GM12865 (cell line): ENCODE results near the gene RNASE1.
"Not testable (repeated sequence)": the region's sequence is repeated elsewhere in the genome, so short reads cannot be mapped to it uniquely, and the experiment has no call there.

ENCODE experiments used
- DNase-seq: peaks from one replicate; pipeline ENCODE4 v3.0.0; 2010; ENCODE audit warnings: low read depth
- H3K4me3 ChIP-seq: 2 replicates; pipeline ENCODE4 v1.5.1; 2011; ENCODE audit warnings: mild to moderate bottlenecking, low read depth, low read length, control low read depth
- TF ChIP-seq, protein P1 (sequence below): IDR thresholded peaks from 2 replicates; pipeline ENCODE4 v1.5.1; 2011; ENCODE audit warnings: low read length, control low read depth, low read depth, inconsistent platforms; ENCODE audit not compliant: insufficient read depth; ENCODE audit errors: missing control alignments

RNASE1 gene

DNA sequence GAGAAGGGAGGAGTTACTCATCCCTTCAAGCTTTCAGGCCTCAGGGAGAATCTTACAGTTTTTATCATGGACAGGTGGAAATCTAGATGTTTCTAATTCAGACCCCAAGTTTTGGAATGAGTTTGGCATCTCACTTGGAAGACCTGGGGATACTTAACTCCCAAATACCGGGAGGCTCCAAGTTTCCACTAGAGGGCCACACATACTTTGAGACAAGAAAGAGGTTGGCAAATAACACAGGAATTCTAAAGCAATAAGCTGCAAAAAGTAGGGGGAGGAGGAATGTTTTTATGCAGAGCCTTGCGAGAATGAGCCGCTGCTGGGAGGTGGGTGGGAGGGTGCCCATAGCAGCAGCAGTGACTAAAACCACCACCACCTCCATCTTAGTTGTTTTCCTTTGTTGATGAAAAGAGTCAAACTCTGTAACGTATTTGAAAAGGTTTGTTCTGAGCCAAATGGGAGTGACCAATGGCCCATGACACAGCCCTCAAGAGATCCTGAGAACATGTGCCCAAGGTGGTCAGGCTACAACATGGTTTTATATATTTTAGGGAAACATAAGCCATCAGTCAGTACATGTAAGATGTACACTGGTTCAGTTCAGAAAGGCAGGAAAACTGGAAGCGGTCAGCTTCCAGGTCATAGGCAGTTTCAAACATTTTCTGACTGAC, 34.2 kb upstream of the RNASE1 start:
- TF ChIP-seq, protein P1, sequence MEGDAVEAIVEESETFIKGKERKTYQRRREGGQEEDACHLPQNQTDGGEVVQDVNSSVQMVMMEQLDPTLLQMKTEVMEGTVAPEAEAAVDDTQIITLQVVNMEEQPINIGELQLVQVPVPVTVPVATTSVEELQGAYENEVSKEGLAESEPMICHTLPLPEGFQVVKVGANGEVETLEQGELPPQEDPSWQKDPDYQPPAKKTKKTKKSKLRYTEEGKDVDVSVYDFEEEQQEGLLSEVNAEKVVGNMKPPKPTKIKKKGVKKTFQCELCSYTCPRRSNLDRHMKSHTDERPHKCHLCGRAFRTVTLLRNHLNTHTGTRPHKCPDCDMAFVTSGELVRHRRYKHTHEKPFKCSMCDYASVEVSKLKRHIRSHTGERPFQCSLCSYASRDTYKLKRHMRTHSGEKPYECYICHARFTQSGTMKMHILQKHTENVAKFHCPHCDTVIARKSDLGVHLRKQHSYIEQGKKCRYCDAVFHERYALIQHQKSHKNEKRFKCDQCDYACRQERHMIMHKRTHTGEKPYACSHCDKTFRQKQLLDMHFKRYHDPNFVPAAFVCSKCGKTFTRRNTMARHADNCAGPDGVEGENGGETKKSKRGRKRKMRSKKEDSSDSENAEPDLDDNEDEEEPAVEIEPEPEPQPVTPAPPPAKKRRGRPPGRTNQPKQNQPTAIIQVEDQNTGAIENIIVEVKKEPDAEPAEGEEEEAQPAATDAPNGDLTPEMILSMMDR, result peak; percentile 9
- no peak overlapping the region for H3K4me3 ChIP-seq
- no peak for DNase-seq

DNA sequence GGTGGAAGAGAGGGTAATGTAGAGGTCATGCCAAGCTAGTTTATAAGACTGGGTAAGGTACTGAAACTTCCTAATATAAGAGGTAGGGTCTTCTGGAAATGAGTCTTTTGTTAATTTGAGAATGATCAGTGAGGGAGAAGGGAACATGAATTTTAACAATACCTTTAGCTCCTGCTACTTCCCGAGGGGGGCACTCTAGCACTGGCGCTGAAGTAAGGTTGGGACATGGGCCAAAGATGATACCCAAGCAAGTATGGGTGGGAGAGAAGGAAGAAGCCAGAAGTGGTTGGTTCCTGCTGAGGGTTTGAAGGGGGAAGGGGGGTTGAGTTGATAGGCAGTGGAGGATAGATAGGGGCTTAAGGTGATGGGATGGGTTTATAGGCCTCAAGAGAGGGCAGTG, 32.3 kb upstream of the RNASE1 start:
- TF ChIP-seq, protein P1, result no peak
- no peak overlapping the region for H3K4me3 ChIP-seq
- DNase-seq, result no peak

DNA sequence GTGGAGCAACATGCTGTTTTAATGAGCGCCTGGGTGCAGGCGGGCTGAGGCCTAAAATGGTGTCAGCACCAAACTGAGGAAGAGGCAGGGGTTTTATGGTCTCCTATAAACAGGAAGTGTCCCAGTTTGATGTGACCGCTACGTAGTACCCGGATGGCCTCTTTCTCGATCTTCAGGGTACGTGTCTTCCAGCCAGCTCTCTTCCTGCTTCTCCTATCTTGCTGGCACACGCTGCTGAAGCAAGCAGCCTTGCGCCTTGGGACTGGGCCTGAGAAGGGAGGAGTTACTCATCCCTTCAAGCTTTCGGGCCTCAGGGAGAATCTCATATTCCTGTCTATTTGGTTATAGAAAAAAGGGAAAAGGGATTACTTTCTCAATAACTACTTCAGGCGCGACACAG, 28.2 kb upstream of the RNASE1 start:
- no peak for DNase-seq
- TF ChIP-seq, protein P1, result no peak
- no peak overlapping the region for H3K4me3 ChIP-seq

DNA sequence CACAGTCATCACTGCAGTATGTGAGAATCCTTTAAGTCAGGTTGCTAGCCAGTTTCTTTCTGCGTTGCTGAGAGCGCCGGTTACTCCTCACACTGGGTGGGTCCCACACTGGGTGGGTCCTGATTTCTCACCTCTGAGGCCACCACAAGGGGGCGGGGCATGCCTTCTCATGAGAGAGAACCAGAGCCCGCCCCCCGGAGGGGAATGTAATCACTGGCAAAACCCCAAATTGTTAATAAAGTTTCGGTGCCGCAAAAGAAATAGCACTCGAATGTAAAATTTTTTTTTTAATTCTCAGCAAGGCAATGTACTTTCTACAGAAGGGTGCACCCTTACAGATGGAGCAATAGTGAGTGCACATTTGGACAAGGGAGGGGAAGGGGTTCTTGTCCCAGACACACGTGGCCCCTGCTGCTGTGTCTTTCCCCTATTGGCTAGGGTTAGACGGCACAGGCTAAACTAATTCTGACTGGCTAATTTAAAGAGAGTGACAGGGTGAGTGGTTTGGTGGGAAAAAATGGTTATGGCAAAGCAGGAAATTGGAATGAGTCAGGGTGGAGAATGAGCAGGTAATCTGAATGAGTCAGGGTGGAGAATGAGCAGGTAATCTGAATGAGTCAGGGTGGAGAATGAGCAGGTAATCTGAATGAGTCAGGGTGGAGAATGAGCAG, 25.5 kb upstream of the RNASE1 start:
- peak; percentile 6 for DNase-seq
- H3K4me3 ChIP-seq, result not testable (repeated sequence)

DNA sequence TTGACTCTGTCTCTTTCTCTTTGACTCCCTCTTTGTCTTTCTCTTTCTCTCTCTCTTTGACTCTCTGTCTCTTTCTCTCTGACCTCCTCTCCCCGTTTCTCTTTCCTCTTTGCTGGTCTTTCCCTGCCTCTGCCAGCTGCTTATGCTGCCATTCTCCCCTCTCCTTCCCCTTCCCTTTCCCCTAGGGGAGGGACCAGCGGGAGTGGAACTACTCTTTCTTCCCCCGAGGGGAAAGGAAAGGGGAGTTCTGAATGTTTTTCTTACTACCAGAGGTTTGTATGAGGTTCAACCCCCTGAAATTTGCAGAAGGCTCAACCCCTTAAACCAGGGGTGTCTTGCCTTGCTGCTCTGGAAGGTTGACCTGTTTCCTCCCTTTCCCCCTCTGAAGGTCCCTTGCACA, 24.7 kb upstream of the RNASE1 start:
- H3K4me3 ChIP-seq, result no peak overlapping the region
- TF ChIP-seq, protein P1, result no peak
- no peak for DNase-seq

DNA sequence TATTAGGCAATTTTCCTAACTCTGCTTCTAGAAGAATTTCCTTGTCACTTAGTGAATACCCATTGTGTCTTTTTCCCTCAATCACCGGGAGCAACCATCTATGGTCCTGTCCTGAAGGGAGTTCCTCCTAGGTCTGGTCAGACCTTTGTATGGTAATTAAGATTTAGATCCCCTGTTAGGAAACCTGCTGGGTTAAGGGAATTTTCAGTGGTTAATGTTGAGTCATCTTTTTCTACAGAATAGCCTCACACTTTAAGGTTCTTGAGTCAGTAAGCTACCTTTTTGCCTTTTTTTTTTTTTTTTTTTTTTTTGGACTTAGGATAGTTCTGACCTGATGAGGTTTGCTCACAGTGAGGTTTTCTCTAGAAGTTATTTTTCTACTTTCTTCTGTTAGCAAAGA, 24.0 kb upstream of the RNASE1 start:
- not testable (repeated sequence) for DNase-seq, H3K4me3 ChIP-seq

DNA sequence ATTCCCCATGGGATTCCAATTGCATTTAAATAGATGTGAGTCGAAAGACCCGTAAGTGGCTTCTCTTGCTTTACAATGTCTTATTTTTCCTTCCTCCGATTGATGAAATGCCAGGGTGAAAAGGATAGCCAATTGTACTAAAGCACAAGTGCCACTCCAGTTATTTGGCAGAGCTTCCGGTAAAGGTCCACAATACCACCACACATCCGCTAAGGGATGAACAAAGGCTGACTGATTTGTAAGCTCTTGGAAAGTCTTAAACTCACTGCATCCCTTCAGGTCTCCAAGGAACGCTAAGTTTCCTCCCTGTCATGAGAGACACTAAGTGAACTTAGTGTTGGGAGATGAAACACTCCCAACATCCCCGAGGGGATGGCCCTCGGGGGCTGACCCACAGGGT, 21.2 kb upstream of the RNASE1 start:
- no peak for DNase-seq
- TF ChIP-seq, protein P1, result no peak
- no peak overlapping the region for H3K4me3 ChIP-seq

DNA sequence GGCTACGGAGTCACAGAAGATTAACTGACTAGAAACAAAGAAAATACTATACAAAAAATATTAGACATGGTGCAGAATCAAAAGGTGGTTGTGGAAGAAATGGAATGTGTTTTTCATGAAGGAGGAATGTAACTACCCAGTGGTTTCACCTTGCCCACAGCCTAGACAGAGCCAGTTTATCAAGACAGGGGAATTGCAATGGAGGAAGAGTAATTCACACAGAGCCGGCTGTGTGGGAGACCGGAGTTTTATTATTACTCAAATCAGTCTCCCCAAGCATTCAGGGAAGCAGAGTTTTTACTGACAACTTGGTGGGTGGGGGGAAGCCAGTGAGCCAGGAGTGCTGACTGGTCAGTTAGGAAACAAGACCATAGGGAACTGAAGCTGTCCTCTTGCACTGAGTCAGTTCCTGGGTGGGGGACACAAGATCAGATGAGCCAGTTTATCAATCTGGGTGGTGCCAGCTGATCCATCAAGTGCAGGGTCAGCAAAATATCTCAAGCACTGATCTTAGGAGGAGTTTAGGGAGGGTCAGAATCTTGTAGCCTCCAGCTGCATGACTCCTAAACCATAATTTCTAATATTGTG, 19.0 kb upstream of the RNASE1 start:
- DNase-seq, H3K4me3 ChIP-seq: not testable (repeated sequence)
